HAP-1 (cell line): ENCODE data around the gene EIF1.
"Not testable (repeated sequence)": the region's sequence is repeated elsewhere in the genome, so short reads cannot be mapped to it uniquely, and the experiment has no call there.

Experiments
- DNase-seq, 2 experiments: peaks; one replicate each; pipeline ENCODE4 v3.0.0-alpha.2; 2016 to 2020; ENCODE audit warnings: low spot score in 2 of 2
- H3K27me3 ChIP-seq: fragments of 250-450 bp; sonication (Bioruptor Pico); 2 replicates; pipeline ENCODE4 v1.5.1; 2020; ENCODE audit warnings: low read depth, mild to moderate bottlenecking, moderate library complexity
- H3K36me3 ChIP-seq: fragments of 250-450 bp; sonication (Bioruptor Pico); replicated peaks from 2 replicates; pipeline ENCODE4 v1.5.1; 2020; ENCODE audit warnings: mild to moderate bottlenecking
- H3K4me1 ChIP-seq: fragments of 250-450 bp; sonication (Bioruptor Pico); 2 replicates; pipeline ENCODE4 v1.5.1; 2020; ENCODE audit warnings: mild to moderate bottlenecking
- H3K4me3 ChIP-seq: fragments of 250-450 bp; sonication (Bioruptor Pico); 2 replicates; pipeline ENCODE4 v1.5.1; 2020; ENCODE audit warnings: mild to moderate bottlenecking, moderate library complexity
- H3K9me3 ChIP-seq: fragments of 250-450 bp; sonication (Bioruptor Pico); 2 replicates; pipeline ENCODE4 v1.5.1; 2020; ENCODE audit warnings: mild to moderate bottlenecking, moderate library complexity
- in situ Hi-C: fragments of 300-500 bp; cut with MboI; formaldehyde crosslinking; loops from 3 replicates; pipeline ENCODE4 v1.14.3; 2020; ENCODE audit warnings: low sequenced_read_pairs, inconsistent platforms, mixed read lengths

Gene EIF1

GRCh38 chr17:41660221-41660711 is 28.4 kb upstream of the EIF1 start:
- no peak for DNase-seq
- in situ Hi-C loops, result loop anchor here (5.0 to 25.0 kb wide), 5 partner anchors 113 to 1048 kb away; no protein-coding TSS in a partner anchor
- H3K4me3 ChIP-seq, result no peak overlapping the region
- no peaks in the 10 kb centered on the region for H3K36me3 ChIP-seq
- no peaks in the 10 kb centered on the region for H3K4me1 ChIP-seq
- no peaks in the 10 kb centered on the region for H3K9me3 ChIP-seq
- no peaks in the 10 kb centered on the region for H3K27me3 ChIP-seq

GRCh38 chr17:41663451-41664171 is 25.1 kb upstream of the EIF1 start:
- H3K9me3 ChIP-seq, result no peaks in the 10 kb centered on the region
- in situ Hi-C loops, result loop anchor here (5.0 to 25.0 kb wide), 5 partner anchors 116 to 1051 kb away; no protein-coding TSS in a partner anchor
- H3K4me1 ChIP-seq, result peaks cover 12% of the 10 kb centered on the region
- DNase-seq, result no peak
- H3K36me3 ChIP-seq, result no peaks in the 10 kb centered on the region
- no peak overlapping the region for H3K4me3 ChIP-seq
- H3K27me3 ChIP-seq, result no peaks in the 10 kb centered on the region

- H3K4me3 ChIP-seq, result no peak overlapping the region
- no peaks in the 10 kb centered on the region for H3K9me3 ChIP-seq
- in situ Hi-C loops, result loop anchor here (5.0 to 25.0 kb wide), 5 partner anchors 117 to 1052 kb away; no protein-coding TSS in a partner anchor
- H3K36me3 ChIP-seq, result no peaks in the 10 kb centered on the region
- H3K4me1 ChIP-seq, result peaks cover 12% of the 10 kb centered on the region
- no peak for DNase-seq
- H3K27me3 ChIP-seq, result no peaks in the 10 kb centered on the region
Measured at GRCh38 chr17:41664172-41664457, 24.6 kb upstream of the EIF1 start.

- Histone ChIP-seq H3K4me1 (peaks cover 12% of the 10 kb centered on the region), H3K4me3 (no peak overlapping the region), H3K27me3 (no peaks in the 10 kb centered on the region), H3K9me3 (no peaks in the 10 kb centered on the region), H3K36me3 (no peaks in the 10 kb centered on the region)
- DNase-seq, result no peak
- in situ Hi-C loops, result loop anchor here (5.0 to 25.0 kb wide), 5 partner anchors 118 to 1053 kb away; no protein-coding TSS in a partner anchor
Measured at GRCh38 chr17:41664587-41665565, 23.8 kb upstream of the EIF1 start.

GRCh38 chr17:41665566-41666236 is 23.0 kb upstream of the EIF1 start:
- Histone ChIP-seq H3K4me3 (peak overlapping the region; percentile 20), H3K36me3 (no peaks in the 10 kb centered on the region), H3K27me3 (no peaks in the 10 kb centered on the region), H3K4me1 (peaks cover 12% of the 10 kb centered on the region), H3K9me3 (no peaks in the 10 kb centered on the region)
- in situ Hi-C loops, result loop anchor here (25.0 kb wide), 3 partner anchors 328 to 1053 kb away; no protein-coding TSS in a partner anchor
- peak; percentile 77 to 93 for DNase-seq

- DNase-seq, result peak; percentile 36 to 62
- Histone ChIP-seq H3K27me3 (no peaks in the 10 kb centered on the region), H3K36me3 (no peaks in the 10 kb centered on the region), H3K4me3 (peak overlapping the region; percentile 8), H3K4me1 (peaks cover 12% of the 10 kb centered on the region), H3K9me3 (no peaks in the 10 kb centered on the region)
- in situ Hi-C loops, result loop anchor here (25.0 kb wide), 3 partner anchors 329 to 1054 kb away; no protein-coding TSS in a partner anchor
Measured at GRCh38 chr17:41666237-41666641, 22.4 kb upstream of the EIF1 start.

- DNase-seq, result peak; percentile 82 to 93
- Histone ChIP-seq H3K27me3 (no peaks in the 10 kb centered on the region), H3K9me3 (no peaks in the 10 kb centered on the region), H3K4me1 (peaks cover 12% of the 10 kb centered on the region), H3K36me3 (no peaks in the 10 kb centered on the region), H3K4me3 (peak overlapping the region; percentile 23)
- in situ Hi-C loops, result loop anchor here (25.0 kb wide), 3 partner anchors 329 to 1054 kb away; no protein-coding TSS in a partner anchor
Measured at GRCh38 chr17:41666708-41667279, 21.9 kb upstream of the EIF1 start.

- Histone ChIP-seq H3K4me1 (peaks cover 12% of the 10 kb centered on the region), H3K36me3 (no peaks in the 10 kb centered on the region), H3K4me3 (no peak overlapping the region), H3K27me3 (no peaks in the 10 kb centered on the region), H3K9me3 (no peaks in the 10 kb centered on the region)
- no peak for DNase-seq
- in situ Hi-C loops, result loop anchor here (25.0 kb wide), 3 partner anchors 330 to 1055 kb away; no protein-coding TSS in a partner anchor
Measured at GRCh38 chr17:41667280-41668041, 21.2 kb upstream of the EIF1 start.

- in situ Hi-C loops, result loop anchor here (25.0 kb wide), 3 partner anchors 335 to 1060 kb away; no protein-coding TSS in a partner anchor
- H3K4me3 ChIP-seq, result no peak overlapping the region
- H3K36me3 ChIP-seq, result no peaks in the 10 kb centered on the region
- H3K27me3 ChIP-seq, result no peaks in the 10 kb centered on the region
- H3K4me1 ChIP-seq, result peaks cover 3% of the 10 kb centered on the region
- no peaks in the 10 kb centered on the region; the same call in 1 of the 2 replicates for H3K9me3 ChIP-seq
- no peak for DNase-seq
Measured at GRCh38 chr17:41672153-41672552, 16.5 kb upstream of the EIF1 start.

GRCh38 chr17:41675157-41676057 is 13.3 kb upstream of the EIF1 start:
- DNase-seq, H3K9me3 ChIP-seq, H3K4me1 ChIP-seq, H3K36me3 ChIP-seq, H3K4me3 ChIP-seq, in situ Hi-C loops, H3K27me3 ChIP-seq: not testable (repeated sequence)

- peaks cover 4% of the 10 kb centered on the region; the same call in 1 of the 2 replicates for H3K4me1 ChIP-seq
- H3K36me3 ChIP-seq, result no peaks in the 10 kb centered on the region
- H3K9me3 ChIP-seq, result peaks cover 4% of the 10 kb centered on the region
- no peaks in the 10 kb centered on the region; the same call in 1 of the 2 replicates for H3K27me3 ChIP-seq
- DNase-seq, result no peak
- in situ Hi-C loops, result no loop called here
- no peak overlapping the region for H3K4me3 ChIP-seq
Measured at GRCh38 chr17:41676058-41676419, 12.6 kb upstream of the EIF1 start.
